H9 (cell line): ENCODE data around the gene RBM19. TPM values are rescaled to one million over a fixed set of nuclear protein-coding genes. Genes with fewer than 3 reads are reported as not detected.

Experiments used
- DNase-seq: peaks from one replicate; pipeline ENCODE4 v3.0.0-alpha.2; 2017
- H2AFZ ChIP-seq: one replicate; pipeline ENCODE4 v1.6.1; 2013; ENCODE audit warnings: mild to moderate bottlenecking, low read length, control low read depth, moderate library complexity
- H2AK5ac ChIP-seq: 2 replicates; pipeline ENCODE4 v1.6.1; 2013; ENCODE audit warnings: low read length, control low read depth, mixed read lengths; ENCODE audit not compliant: insufficient read length
- H2BK120ac ChIP-seq: one replicate; pipeline ENCODE4 v1.6.1; 2013; ENCODE audit warnings: low read depth, mild to moderate bottlenecking, low read length, control low read depth, inconsistent platforms; ENCODE audit not compliant: poor library complexity, severe bottlenecking
- H2BK12ac ChIP-seq: 2 replicates; pipeline ENCODE4 v1.6.1; 2013; ENCODE audit warnings: low read length, control low read depth, mixed read lengths, low read depth; ENCODE audit not compliant: insufficient read length
- H2BK15ac ChIP-seq: 2 replicates; pipeline ENCODE4 v1.6.1; 2013; ENCODE audit warnings: low read depth, low read length, control low read depth
- H2BK20ac ChIP-seq: one replicate; pipeline ENCODE4 v1.6.1; 2013; ENCODE audit warnings: low read depth, mild to moderate bottlenecking, low read length, control low read depth, inconsistent platforms; ENCODE audit not compliant: poor library complexity, severe bottlenecking
- H2BK5ac ChIP-seq: 2 replicates; pipeline ENCODE4 v1.6.1; 2013; ENCODE audit warnings: low read length, control low read depth, mixed read lengths; ENCODE audit not compliant: insufficient read length
- H3K14ac ChIP-seq: 2 replicates; pipeline ENCODE4 v1.6.1; 2013; ENCODE audit warnings: low read length, control low read depth; ENCODE audit not compliant: insufficient read depth
- H3K18ac ChIP-seq: 2 replicates; pipeline ENCODE4 v1.6.1; 2013; ENCODE audit warnings: low read depth, mild to moderate bottlenecking, mixed read lengths, low read length, control low read depth; ENCODE audit not compliant: insufficient read length
- H3K23ac ChIP-seq: 2 replicates; pipeline ENCODE4 v1.6.1; 2013; ENCODE audit warnings: low read length, control low read depth, mixed read lengths, low read depth; ENCODE audit not compliant: insufficient read length
- H3K23me2 ChIP-seq: 2 replicates; pipeline ENCODE4 v1.6.1; 2013; ENCODE audit warnings: low read depth, mild to moderate bottlenecking, mixed read lengths, low read length, control low read depth; ENCODE audit not compliant: insufficient read length, poor library complexity, severe bottlenecking
- H3K27ac ChIP-seq: 2 replicates; pipeline ENCODE4 v1.5.1; 2013; ENCODE audit warnings: low read length, control low read depth, mixed read lengths, low read depth; ENCODE audit not compliant: insufficient read length
- H3K27me3 ChIP-seq: 2 replicates; pipeline ENCODE4 v1.6.1; 2013; ENCODE audit warnings: low read length, control low read depth, inconsistent platforms; ENCODE audit not compliant: insufficient read depth
- H3K4ac ChIP-seq: 2 replicates; pipeline ENCODE4 v1.6.1; 2013; ENCODE audit warnings: low read depth, mild to moderate bottlenecking, control low read depth, inconsistent platforms, low read length, moderate library complexity
- H3K4me1 ChIP-seq: 2 replicates; pipeline ENCODE4 v1.6.1; 2013; ENCODE audit warnings: low read length, control low read depth, inconsistent platforms; ENCODE audit not compliant: insufficient read depth
- H3K4me2 ChIP-seq: 2 replicates; pipeline ENCODE4 v1.6.1; 2013; ENCODE audit warnings: low read length, control low read depth, mixed read lengths; ENCODE audit not compliant: insufficient read length, insufficient read depth
- H3K56ac ChIP-seq: 2 replicates; pipeline ENCODE4 v1.6.1; 2013; ENCODE audit warnings: low read depth, mild to moderate bottlenecking, mixed read lengths, low read length, control low read depth; ENCODE audit not compliant: insufficient read length
- H3K79me1 ChIP-seq: 2 replicates; pipeline ENCODE4 v1.6.1; 2013; ENCODE audit warnings: low read depth, mild to moderate bottlenecking, moderate library complexity, low read length, control low read depth, inconsistent platforms; ENCODE audit not compliant: insufficient read depth, poor library complexity, severe bottlenecking
- H3K79me2 ChIP-seq: 2 replicates; pipeline ENCODE4 v1.6.1; 2013; ENCODE audit warnings: low read length, control low read depth, inconsistent platforms; ENCODE audit not compliant: insufficient read depth
- H3K9ac ChIP-seq: 2 replicates; pipeline ENCODE4 v1.6.1; 2013; ENCODE audit warnings: low read length, control low read depth, mixed read lengths; ENCODE audit not compliant: insufficient read length; ENCODE audit errors: extremely low read depth
- H3K9me3 ChIP-seq: one replicate; pipeline ENCODE4 v1.6.1; 2013; ENCODE audit warnings: low read depth, low read length, inconsistent platforms; ENCODE audit not compliant: control insufficient read depth
- H3T11ph ChIP-seq: one replicate; pipeline ENCODE4 v1.6.1; 2013; ENCODE audit warnings: mild to moderate bottlenecking, low read length, control low read depth, inconsistent platforms
- H4K20me1 ChIP-seq: one replicate; pipeline ENCODE4 v1.6.1; 2013; ENCODE audit not compliant: control insufficient read depth, insufficient read length, insufficient read depth
- H4K5ac ChIP-seq: 2 replicates; pipeline ENCODE4 v1.6.1; 2013; ENCODE audit warnings: low read depth, mild to moderate bottlenecking, mixed read lengths, low read length, control low read depth; ENCODE audit not compliant: insufficient read length
- H4K8ac ChIP-seq: replicated peaks from 2 replicates; pipeline ENCODE4 v1.6.1; 2013; ENCODE audit warnings: low read length, control low read depth, mixed read lengths, low read depth; ENCODE audit not compliant: insufficient read length
- H4K91ac ChIP-seq: 2 replicates; pipeline ENCODE4 v1.6.1; 2013; ENCODE audit warnings: low read depth, mild to moderate bottlenecking, moderate library complexity, mixed read lengths, low read length, control low read depth; ENCODE audit not compliant: insufficient read length
- H3K27ac Mint-ChIP-seq, 3 experiments: 2 replicates in 2 of 3; 3 replicates in 1 of 3; pipeline ENCODE4 v1.8.0; 2020 to 2021; ENCODE audit warnings: mixed read lengths in 3 of 3, mild to moderate bottlenecking in 1 of 3, moderate library complexity in 1 of 3
- H3K27me3 Mint-ChIP-seq: 2 replicates; pipeline ENCODE4 v1.8.0; 2021; ENCODE audit warnings: low read depth, mild to moderate bottlenecking, moderate library complexity, mixed read lengths
- H3K36me3 Mint-ChIP-seq, 3 experiments: 2 replicates in 2 of 3; 3 replicates in 1 of 3; pipeline ENCODE4 v1.8.0; 2020 to 2021; ENCODE audit warnings: low read depth in 3 of 3, mixed read lengths in 3 of 3; ENCODE audit not compliant: insufficient read depth in 1 of 3
- H3K4me1 Mint-ChIP-seq, 2 experiments: 2 replicates each; pipeline ENCODE4 v1.8.0; 2020; ENCODE audit warnings: mixed read lengths in 2 of 2
- H3K4me3 Mint-ChIP-seq, 2 experiments: 2 replicates in 1 of 2; 3 replicates in 1 of 2; pipeline ENCODE4 v1.8.0; 2020 to 2021; ENCODE audit warnings: mild to moderate bottlenecking in 2 of 2, mixed read lengths in 2 of 2, moderate library complexity in 1 of 2
- H3K9me3 Mint-ChIP-seq, 2 experiments: 2 replicates in 1 of 2; 3 replicates in 1 of 2; pipeline ENCODE4 v1.8.0; 2020; ENCODE audit warnings: mild to moderate bottlenecking in 2 of 2, mixed read lengths in 2 of 2, moderate library complexity in 1 of 2
- whole genome bisulfite sequencing: extraction: QIAGEN DNeasy Blood & Tissue Kit; methylation state at CpG from one replicate; pipeline ENCODE4 v1.1.7; 2013; ENCODE audit warnings: missing lambda C conversion rate, low lambda C conversion rate, mixed read lengths; ENCODE audit not compliant: insufficient read length; ENCODE audit errors: extremely low coverage; 5-methylcytosine and 5-hydroxymethylcytosine counted together
- total RNA-seq: library from RNA; stranded (reverse); gene quantifications from 2 replicates; pipeline ENCODE4 v1.2.1, GENCODE V29; 2021
- TF ChIP-seq, protein P1 (sequence below): fragments of 200-600 bp; sonication (generic); conservative IDR thresholded peaks from 3 replicates; pipeline ENCODE4 v1.8.0; 2021; ENCODE audit warnings: antibody characterized with exemption, mild to moderate bottlenecking

The RBM19 gene
- total RNA-seq, 1 experiment from 2014 or later = 32.2 TPM

DNA sequence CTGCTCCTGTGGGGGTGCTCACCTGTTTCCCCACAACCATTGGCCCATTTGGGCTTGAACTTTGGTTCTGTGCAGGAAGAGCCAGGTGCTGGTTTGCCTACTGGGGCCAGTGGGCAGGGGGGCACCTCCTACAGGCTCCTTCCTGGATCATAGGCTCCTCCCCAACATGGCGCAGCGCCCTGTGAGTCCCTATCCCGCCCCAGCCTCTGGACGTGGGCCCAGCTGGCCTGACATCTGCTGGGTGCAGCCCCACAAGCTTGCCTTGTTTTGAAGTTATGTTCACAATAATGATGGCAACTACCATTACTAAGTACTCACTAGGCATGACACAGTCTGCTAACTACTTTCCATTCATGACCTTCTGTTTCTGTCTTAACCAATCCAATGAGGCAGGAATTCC lies 147.8 kb downstream of the RBM19 start:
- H3K9me3 ChIP-seq = no peaks in the 10 kb centered on the region
- H2AK5ac ChIP-seq = no peak overlapping the region
- TF ChIP-seq, protein P1, sequence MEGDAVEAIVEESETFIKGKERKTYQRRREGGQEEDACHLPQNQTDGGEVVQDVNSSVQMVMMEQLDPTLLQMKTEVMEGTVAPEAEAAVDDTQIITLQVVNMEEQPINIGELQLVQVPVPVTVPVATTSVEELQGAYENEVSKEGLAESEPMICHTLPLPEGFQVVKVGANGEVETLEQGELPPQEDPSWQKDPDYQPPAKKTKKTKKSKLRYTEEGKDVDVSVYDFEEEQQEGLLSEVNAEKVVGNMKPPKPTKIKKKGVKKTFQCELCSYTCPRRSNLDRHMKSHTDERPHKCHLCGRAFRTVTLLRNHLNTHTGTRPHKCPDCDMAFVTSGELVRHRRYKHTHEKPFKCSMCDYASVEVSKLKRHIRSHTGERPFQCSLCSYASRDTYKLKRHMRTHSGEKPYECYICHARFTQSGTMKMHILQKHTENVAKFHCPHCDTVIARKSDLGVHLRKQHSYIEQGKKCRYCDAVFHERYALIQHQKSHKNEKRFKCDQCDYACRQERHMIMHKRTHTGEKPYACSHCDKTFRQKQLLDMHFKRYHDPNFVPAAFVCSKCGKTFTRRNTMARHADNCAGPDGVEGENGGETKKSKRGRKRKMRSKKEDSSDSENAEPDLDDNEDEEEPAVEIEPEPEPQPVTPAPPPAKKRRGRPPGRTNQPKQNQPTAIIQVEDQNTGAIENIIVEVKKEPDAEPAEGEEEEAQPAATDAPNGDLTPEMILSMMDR = no peak
- H3K27ac ChIP-seq = no peak overlapping the region
- no peak overlapping the region for H3K4ac ChIP-seq
- Mint-ChIP-seq H3K36me3 (peaks cover 0 to 15% (median 0%) of the 10 kb centered on the region in 3 experiments; a peak in 5 of 7 replicates), H3K4me1 (peaks cover 11 to 27% of the 10 kb centered on the region in 2 experiments), H3K27ac (no peak overlapping the region), H3K27me3 (no peaks in the 10 kb centered on the region; the same call in none of the 2 replicates), H3K4me3 (no peak overlapping the region), H3K9me3 (no peaks in the 10 kb centered on the region; a peak in 1 of 5 replicates)
- no peak for DNase-seq
- H2BK15ac ChIP-seq = no peak overlapping the region
- no peak overlapping the region for H2BK20ac ChIP-seq
- H4K20me1 ChIP-seq = no peaks in the 10 kb centered on the region
- H2BK12ac ChIP-seq = no peak overlapping the region
- no peak overlapping the region for H3K23ac ChIP-seq
- H3K27me3 ChIP-seq = no peaks in the 10 kb centered on the region
- H3K23me2 ChIP-seq = no peaks in the 10 kb centered on the region
- no peak overlapping the region for H3K56ac ChIP-seq
- no peaks in the 10 kb centered on the region for H3K79me1 ChIP-seq
- H3K14ac ChIP-seq = no peak overlapping the region
- H2AFZ ChIP-seq = no peak overlapping the region
- H2BK5ac ChIP-seq = no peak overlapping the region
- WGBS = no CpG with 5 or more reads among the region's 4 CpGs
- H3T11ph ChIP-seq = no peak overlapping the region
- H2BK120ac ChIP-seq = no peak overlapping the region
- H4K5ac ChIP-seq = no peak overlapping the region
- H3K4me1 ChIP-seq = no peaks in the 10 kb centered on the region
- no peak overlapping the region for H4K8ac ChIP-seq
- H4K91ac ChIP-seq = no peak overlapping the region
- no peak overlapping the region for H3K9ac ChIP-seq
- no peak overlapping the region for H3K18ac ChIP-seq
- no peaks in the 10 kb centered on the region for H3K79me2 ChIP-seq
- no peak overlapping the region for H3K4me2 ChIP-seq
